Measurements from ENCODE around the gene ORAI3. TPM values are rescaled to one million over a fixed set of nuclear protein-coding genes. Genes with fewer than 3 reads are reported as not detected.

ORAI3 gene
- total RNA-seq: 10 to 100 TPM in 4 of 5 experiments, 1 to 10 TPM in 1; 6.0 to 29.8 (median 18.4) TPM
- polyA plus RNA-seq: 10 to 100 TPM; 10.3 to 17.8 TPM
- total RNA-seq: 2.2 reads per million, percentile 10 among the genes with 10 or more reads in this experiment

GRCh38 chr16:30948667-30949649 is at the start of gene ORAI3:
ORAI3 (plus strand) TSS chr16:30949068; CDS start chr16:30949290, 222 bp downstream.
- Histone ChIP-seq H3K4me1 (ENCODE audit: control insufficient read depth in 2 of 2, insufficient read depth in 2 of 2, low read length in 2 of 2) (peaks cover 11 to 15% of the 10 kb centered on the region in 2 donors), H3K27ac (ENCODE audit: low read depth, low read length) (peak within 1 kb of the TSS; percentile 75), H3K36me3 (ENCODE audit: control insufficient read depth in 2 of 3, insufficient read depth in 3 of 3, low read length in 3 of 3) (no peaks in the 10 kb centered on the region), H3K9me3 (ENCODE audit: control insufficient read depth in 2 of 3, low read length in 3 of 3) (no peaks in the 10 kb centered on the region), H3K4me3 (ENCODE audit: low read length) (peak within 1 kb of the TSS; percentile 74), H3K27me3 (ENCODE audit: control insufficient read depth in 2 of 2, insufficient read depth in 2 of 2, low read length in 2 of 2) (no peaks in the 10 kb centered on the region)
- intact Hi-C loops (cut with micrococcal nuclease): loop anchor here (1.0 kb wide), 3 partner anchors 8 to 27 kb away; partner anchors contain the start of genes FBXL19 (in 1 of the 2) and SETD1A (in 1 of the 2)
- Mint-ChIP-seq H3K27me3 (no peaks in the 10 kb centered on the region), H3K4me3 (peak within 1 kb of the TSS; percentile 87 to 98 (median 90)), H3K36me3 (peaks cover 0 to 11% (median 3%) of the 10 kb centered on the region in 5 donors), H3K27ac (peak within 1 kb of the TSS; percentile 64 to 92 (median 80)), H3K4me1 (peaks cover 13 to 23% (median 17%) of the 10 kb centered on the region in 7 donors), H3K9me3 (peaks cover 0 to 1% (median 0%) of the 10 kb centered on the region in 11 donors)
- ATAC-seq (peak; percentile 77), DNase-seq (peak in 4 of 9 donors; percentile 20 to 62 (median 28))
- ChIA-PET POLR2A (interaction anchor here (0.9 to 1.8 kb wide), 5 partner anchors 9 to 231 kb away, joined by 3 to 6 read pairs (median 3); partner anchors contain the start of genes FUS and KAT8), CTCF (interaction anchor here (0.6 kb wide), 1 partner anchor 55 kb away, joined by 3 read pairs; the partner anchor contains the start of gene BCL7C)

GRCh38 chr16:30899794-30900193 is 49.1 kb upstream of the ORAI3 start:
- Histone ChIP-seq H3K27ac (ENCODE audit: low read depth, low read length) (no peak overlapping the region), H3K4me3 (ENCODE audit: low read length) (no peak overlapping the region), H3K36me3 (ENCODE audit: control insufficient read depth in 2 of 3, insufficient read depth in 3 of 3, low read length in 3 of 3) (no peaks in the 10 kb centered on the region), H3K4me1 (ENCODE audit: control insufficient read depth in 2 of 2, insufficient read depth in 2 of 2, low read length in 2 of 2) (peaks cover 33 to 53% of the 10 kb centered on the region in 2 donors), H3K27me3 (ENCODE audit: control insufficient read depth in 2 of 2, insufficient read depth in 2 of 2, low read length in 2 of 2) (no peaks in the 10 kb centered on the region), H3K9me3 (ENCODE audit: control insufficient read depth in 2 of 3, low read length in 3 of 3) (peaks cover 0 to 3% (median 0%) of the 10 kb centered on the region in 3 experiments)
- ATAC-seq (no peak), DNase-seq (no peak)
- Mint-ChIP-seq H3K4me3 (no peak overlapping the region), H3K27ac (peak overlapping the region in 1 of 9 donors; percentile 77), H3K9me3 (peaks cover 0 to 5% (median 0%) of the 10 kb centered on the region in 11 donors), H3K36me3 (peaks cover 0 to 4% (median 0%) of the 10 kb centered on the region in 5 donors), H3K27me3 (no peaks in the 10 kb centered on the region), H3K4me1 (peaks cover 34 to 60% (median 50%) of the 10 kb centered on the region in 7 donors)
- ChIA-PET CTCF (interaction anchor here (3.8 to 4.1 kb wide), 2 partner anchors 26 to 55 kb away, joined by 23 to 54 read pairs; no protein-coding TSS in a partner anchor), POLR2A (interaction anchor here (3.3 to 4.3 kb wide), 2 partner anchors 24 to 55 kb away, joined by 25 to 67 read pairs; no protein-coding TSS in a partner anchor)
- intact Hi-C loops (cut with micrococcal nuclease): loop anchor here (5.0 kb wide), 2 partner anchors 37 to 137 kb away; partner anchors contain the start of genes CFAP119 (in 2 of the 2) and RNF40 (in 2 of the 2)

- DNase-seq (no peak), ATAC-seq (no peak)
- peaks cover 0 to 5% (median 0%) of the 10 kb centered on the region in 11 donors for H3K9me3 Mint-ChIP-seq
- H3K4me3 Mint-ChIP-seq: peak overlapping the region in 4 of 10 donors; percentile 65 to 87 (median 74)
- H3K27me3 Mint-ChIP-seq: no peaks in the 10 kb centered on the region
- intact Hi-C loops (cut with micrococcal nuclease): loop anchor here in 1 of 2 donors (5.0 kb wide), 1 partner anchor 138 kb away; the partner anchor contains the start of genes CFAP119 and RNF40
- H3K27me3 ChIP-seq (ENCODE audit: control insufficient read depth in 2 of 2, insufficient read depth in 2 of 2, low read length in 2 of 2): no peaks in the 10 kb centered on the region
- ChIA-PET POLR2A (interaction anchor here (0.6 to 4.3 kb wide), 9 partner anchors 8 to 339 kb away, joined by 3 to 67 read pairs (median 5); partner anchors contain the start of genes BCL7C, FUS and ZNF689), CTCF (interaction anchor here (0.7 to 4.1 kb wide), 5 partner anchors 27 to 1209 kb away, joined by 3 to 54 read pairs (median 4); no protein-coding TSS in a partner anchor)
- H3K4me1 Mint-ChIP-seq: peaks cover 31 to 52% (median 42%) of the 10 kb centered on the region in 7 donors
- H3K4me3 ChIP-seq (ENCODE audit: low read length): no peak overlapping the region
- H3K9me3 ChIP-seq (ENCODE audit: control insufficient read depth in 2 of 3, low read length in 3 of 3): peaks cover 0 to 3% (median 0%) of the 10 kb centered on the region in 3 experiments
- H3K4me1 ChIP-seq (ENCODE audit: control insufficient read depth in 2 of 2, insufficient read depth in 2 of 2, low read length in 2 of 2): peaks cover 32 to 51% of the 10 kb centered on the region in 2 donors
- H3K27ac ChIP-seq (ENCODE audit: low read depth, low read length): no peak overlapping the region
- peaks cover 0 to 4% (median 0%) of the 10 kb centered on the region in 5 donors for H3K36me3 Mint-ChIP-seq
- peak overlapping the region in 3 of 9 donors; percentile 67 to 80 (median 77) for H3K27ac Mint-ChIP-seq
- no peaks in the 10 kb centered on the region for H3K36me3 ChIP-seq (ENCODE audit: control insufficient read depth in 2 of 3, insufficient read depth in 3 of 3, low read length in 3 of 3)
These were observed 48.3 kb upstream of the ORAI3 start for GRCh38 chr16:30900588-30900987.

- H3K27ac Mint-ChIP-seq: peak overlapping the region; percentile 28 to 80 (median 76)
- Histone ChIP-seq H3K4me3 (ENCODE audit: low read length) (peak overlapping the region; percentile 61), H3K9me3 (ENCODE audit: control insufficient read depth in 2 of 3, low read length in 3 of 3) (peaks cover 0 to 3% (median 0%) of the 10 kb centered on the region in 3 experiments), H3K4me1 (ENCODE audit: control insufficient read depth in 2 of 2, insufficient read depth in 2 of 2, low read length in 2 of 2) (peaks cover 26 to 43% of the 10 kb centered on the region in 2 donors), H3K27me3 (ENCODE audit: control insufficient read depth in 2 of 2, insufficient read depth in 2 of 2, low read length in 2 of 2) (no peaks in the 10 kb centered on the region), H3K27ac (ENCODE audit: low read depth, low read length) (peak overlapping the region; percentile 59), H3K36me3 (ENCODE audit: control insufficient read depth in 2 of 3, insufficient read depth in 3 of 3, low read length in 3 of 3) (no peaks in the 10 kb centered on the region)
- POLR2A ChIA-PET: interaction anchor here (0.6 to 4.3 kb wide), 19 partner anchors 9 to 559 kb away, joined by 3 to 67 read pairs (median 5); partner anchors contain the start of genes ARMC5, BCL7C, FUS and ZNF646
- DNase-seq (no peak), ATAC-seq (no peak)
- peak overlapping the region; percentile 62 to 87 (median 74) for H3K4me3 Mint-ChIP-seq
- H3K9me3 Mint-ChIP-seq: peaks cover 0 to 5% (median 0%) of the 10 kb centered on the region in 11 donors
- intact Hi-C loops (cut with micrococcal nuclease): loop anchor here (1.0 to 5.0 kb wide), 6 partner anchors 8 to 139 kb away; partner anchors contain the start of genes CFAP119 (in 1 of the 2) and RNF40 (in 1 of the 2)
- peaks cover 0 to 4% (median 0%) of the 10 kb centered on the region in 5 donors for H3K36me3 Mint-ChIP-seq
- H3K4me1 Mint-ChIP-seq: peaks cover 25 to 45% (median 36%) of the 10 kb centered on the region in 7 donors
- H3K27me3 Mint-ChIP-seq: no peaks in the 10 kb centered on the region
- CTCF ChIA-PET: interaction anchor here (0.6 to 4.1 kb wide), 12 partner anchors 9 to 1209 kb away, joined by 3 to 54 read pairs (median 4); partner anchors contain the start of gene ZNF764
These were observed 47.5 kb upstream of the ORAI3 start for GRCh38 chr16:30901201-30902028.
